ENCODE data around the gene PPP2R5A. TPM values are rescaled to one million over a fixed set of nuclear protein-coding genes. Genes with fewer than 3 reads are reported as not detected.
A peak's percentile ranks its signal among the peaks of the same experiment; 100 is the strongest.

Gene PPP2R5A
- total RNA-seq, 2 donors from 2014 or later = 40.7 to 41.4 TPM

GRCh38 chr1:212354464-212354863 lies 69.3 kb downstream of the PPP2R5A start:
- H3K27ac ChIP-seq (ENCODE audit: low read depth, low read length) = no peak overlapping the region

GRCh38 chr1:212355230-212355969 lies 70.2 kb downstream of the PPP2R5A start:
- peaks cover 79% of the 10 kb centered on the region for H3K36me3 ChIP-seq (ENCODE audit: control insufficient read depth, insufficient read depth, low read length)
- DNase-seq = no peak
- no peaks in the 10 kb centered on the region for H3K9me3 ChIP-seq (ENCODE audit: control insufficient read depth, low read length)
- TF ChIP-seq, protein P1, sequence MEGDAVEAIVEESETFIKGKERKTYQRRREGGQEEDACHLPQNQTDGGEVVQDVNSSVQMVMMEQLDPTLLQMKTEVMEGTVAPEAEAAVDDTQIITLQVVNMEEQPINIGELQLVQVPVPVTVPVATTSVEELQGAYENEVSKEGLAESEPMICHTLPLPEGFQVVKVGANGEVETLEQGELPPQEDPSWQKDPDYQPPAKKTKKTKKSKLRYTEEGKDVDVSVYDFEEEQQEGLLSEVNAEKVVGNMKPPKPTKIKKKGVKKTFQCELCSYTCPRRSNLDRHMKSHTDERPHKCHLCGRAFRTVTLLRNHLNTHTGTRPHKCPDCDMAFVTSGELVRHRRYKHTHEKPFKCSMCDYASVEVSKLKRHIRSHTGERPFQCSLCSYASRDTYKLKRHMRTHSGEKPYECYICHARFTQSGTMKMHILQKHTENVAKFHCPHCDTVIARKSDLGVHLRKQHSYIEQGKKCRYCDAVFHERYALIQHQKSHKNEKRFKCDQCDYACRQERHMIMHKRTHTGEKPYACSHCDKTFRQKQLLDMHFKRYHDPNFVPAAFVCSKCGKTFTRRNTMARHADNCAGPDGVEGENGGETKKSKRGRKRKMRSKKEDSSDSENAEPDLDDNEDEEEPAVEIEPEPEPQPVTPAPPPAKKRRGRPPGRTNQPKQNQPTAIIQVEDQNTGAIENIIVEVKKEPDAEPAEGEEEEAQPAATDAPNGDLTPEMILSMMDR (conservative IDR thresholded peaks at IDR 0.05) = no peak
- no peak overlapping the region for H3K9ac ChIP-seq (ENCODE audit: extremely low read depth, low read length, poor library complexity, severe bottlenecking)
- H3K4me1 ChIP-seq (ENCODE audit: control insufficient read depth, insufficient read depth, low read length) = no peaks in the 10 kb centered on the region
- H3K36me3 Mint-ChIP-seq (ENCODE audit: low read depth) = peaks cover 53% of the 10 kb centered on the region
- H3K27ac ChIP-seq (ENCODE audit: low read depth, low read length) = no peak overlapping the region
- H3K4me1 Mint-ChIP-seq = peaks cover 5% of the 10 kb centered on the region
- no peak overlapping the region for H3K27ac Mint-ChIP-seq
- H3K9me3 Mint-ChIP-seq = no peaks in the 10 kb centered on the region
- no peaks in the 10 kb centered on the region for H3K27me3 Mint-ChIP-seq (ENCODE audit: insufficient read depth)
- WGBS, 2 experiments (ENCODE audit: insufficient coverage in 1 of 2, insufficient read length in 1 of 2) = 95% methylated on average over 3 of the region's 3 CpGs; no CpG with 5 or more reads in 1 of the 2 experiments
- no peak overlapping the region for H3K4me3 ChIP-seq (ENCODE audit: low read length)
- H3K4me3 Mint-ChIP-seq = no peak overlapping the region
- no peaks in the 10 kb centered on the region for H3K27me3 ChIP-seq (ENCODE audit: control insufficient read depth, insufficient read depth, low read length, poor library complexity, severe bottlenecking)

More at GRCh38 chr1:212354464-212354863, 69.3 kb downstream of the PPP2R5A start:
- no peaks in the 10 kb centered on the region for H3K9me3 ChIP-seq (ENCODE audit: control insufficient read depth, low read length)
- no peak overlapping the region for H3K4me3 Mint-ChIP-seq
- 71 to 81% methylated on average over 1 to 3 of the region's 3 CpGs for WGBS, 2 experiments (ENCODE audit: insufficient coverage in 1 of 2, insufficient read length in 1 of 2)
- TF ChIP-seq, protein P1 (conservative IDR thresholded peaks at IDR 0.05) = no peak
- peaks cover 79% of the 10 kb centered on the region for H3K36me3 ChIP-seq (ENCODE audit: control insufficient read depth, insufficient read depth, low read length)
- peaks cover 5% of the 10 kb centered on the region for H3K4me1 Mint-ChIP-seq
- H3K4me1 ChIP-seq (ENCODE audit: control insufficient read depth, insufficient read depth, low read length) = no peaks in the 10 kb centered on the region
- peaks cover 48% of the 10 kb centered on the region for H3K36me3 Mint-ChIP-seq (ENCODE audit: low read depth)
- no peak overlapping the region for H3K27ac Mint-ChIP-seq
- H3K9ac ChIP-seq (ENCODE audit: extremely low read depth, low read length, poor library complexity, severe bottlenecking) = no peak overlapping the region
- no peaks in the 10 kb centered on the region for H3K27me3 Mint-ChIP-seq (ENCODE audit: insufficient read depth)
- H3K9me3 Mint-ChIP-seq = no peaks in the 10 kb centered on the region
- H3K4me3 ChIP-seq (ENCODE audit: low read length) = no peak overlapping the region
- DNase-seq = no peak
- no peaks in the 10 kb centered on the region for H3K27me3 ChIP-seq (ENCODE audit: control insufficient read depth, insufficient read depth, low read length, poor library complexity, severe bottlenecking)

GRCh38 chr1:212359794-212360479 lies 74.7 kb downstream of the PPP2R5A start:
- Histone ChIP-seq H3K9me3 (ENCODE audit: control insufficient read depth, low read length) (no peaks in the 10 kb centered on the region), H3K27ac (ENCODE audit: low read depth, low read length) (no peak overlapping the region), H3K9ac (ENCODE audit: extremely low read depth, low read length, poor library complexity, severe bottlenecking) (no peak overlapping the region), H3K27me3 (ENCODE audit: control insufficient read depth, insufficient read depth, low read length, poor library complexity, severe bottlenecking) (no peaks in the 10 kb centered on the region), H3K36me3 (ENCODE audit: control insufficient read depth, insufficient read depth, low read length) (peaks cover 80% of the 10 kb centered on the region), H3K4me1 (ENCODE audit: control insufficient read depth, insufficient read depth, low read length) (no peaks in the 10 kb centered on the region), H3K4me3 (ENCODE audit: low read length) (no peak overlapping the region)
- no peak for DNase-seq
- H3K4me1 Mint-ChIP-seq = peaks cover 1% of the 10 kb centered on the region
- 92 to 97% methylated on average over 4 of the region's 4 CpGs for WGBS, 2 experiments (ENCODE audit: insufficient coverage in 1 of 2, insufficient read length in 1 of 2)
- peaks cover 62% of the 10 kb centered on the region for H3K36me3 Mint-ChIP-seq (ENCODE audit: low read depth)
- H3K27me3 Mint-ChIP-seq (ENCODE audit: insufficient read depth) = no peaks in the 10 kb centered on the region
- H3K27ac Mint-ChIP-seq = peak overlapping the region; percentile 2
- no peaks in the 10 kb centered on the region for H3K9me3 Mint-ChIP-seq
- TF ChIP-seq, protein P1 (conservative IDR thresholded peaks at IDR 0.05) = no peak
- no peak overlapping the region for H3K4me3 Mint-ChIP-seq

Measured in endodermal cell (in vitro differentiated cells).